Endodermal cell (in vitro differentiated cells): ENCODE data around the gene APH1B. TPM values are rescaled to one million over a fixed set of nuclear protein-coding genes. Genes with fewer than 3 reads are reported as not detected.

Experiments
- DNase-seq: peaks from one replicate; pipeline ENCODE4 v3.0.0-alpha.2; 2017
- H3K27ac ChIP-seq: 2 replicates; pipeline ENCODE4 v1.5.1; 2013; ENCODE audit warnings: mild to moderate bottlenecking, low read depth, low read length, moderate library complexity
- H3K27me3 ChIP-seq: 2 replicates; pipeline ENCODE4 v1.6.1; 2013; ENCODE audit warnings: mild to moderate bottlenecking, low read length, moderate library complexity; ENCODE audit not compliant: insufficient read depth, control insufficient read depth, poor library complexity, severe bottlenecking
- H3K36me3 ChIP-seq: 2 replicates; pipeline ENCODE4 v1.7.0; 2013; ENCODE audit warnings: mild to moderate bottlenecking, low read length, moderate library complexity; ENCODE audit not compliant: control insufficient read depth, insufficient read depth
- H3K4me1 ChIP-seq: one replicate; pipeline ENCODE4 v1.7.0; 2013; ENCODE audit warnings: low read length; ENCODE audit not compliant: control insufficient read depth, insufficient read depth
- H3K4me3 ChIP-seq: 2 replicates; pipeline ENCODE4 v1.5.1; 2013; ENCODE audit warnings: mild to moderate bottlenecking, low read length, moderate library complexity
- H3K9ac ChIP-seq: 2 replicates; pipeline ENCODE4 v1.6.1; 2013; ENCODE audit warnings: mild to moderate bottlenecking, low read length, moderate library complexity; ENCODE audit not compliant: poor library complexity, severe bottlenecking; ENCODE audit errors: extremely low read depth
- H3K9me3 ChIP-seq: 2 replicates; pipeline ENCODE4 v1.6.1; 2013; ENCODE audit warnings: mild to moderate bottlenecking, low read length, moderate library complexity; ENCODE audit not compliant: control insufficient read depth
- H3K27ac Mint-ChIP-seq: 2 replicates; pipeline ENCODE4 v1.8.0; 2020; ENCODE audit warnings: mixed read lengths
- H3K27me3 Mint-ChIP-seq: 2 replicates; pipeline ENCODE4 v1.8.0; 2021; ENCODE audit warnings: mild to moderate bottlenecking, mixed read lengths; ENCODE audit not compliant: insufficient read depth
- H3K36me3 Mint-ChIP-seq: 2 replicates; pipeline ENCODE4 v1.8.0; 2020; ENCODE audit warnings: low read depth, mixed read lengths
- H3K4me1 Mint-ChIP-seq: 2 replicates; pipeline ENCODE4 v1.8.0; 2020; ENCODE audit warnings: mixed read lengths
- H3K4me3 Mint-ChIP-seq: 2 replicates; pipeline ENCODE4 v1.8.0; 2020; ENCODE audit warnings: mild to moderate bottlenecking, moderate library complexity, mixed read lengths
- H3K9me3 Mint-ChIP-seq: 2 replicates; pipeline ENCODE4 v1.8.0; 2020; ENCODE audit warnings: mild to moderate bottlenecking, mixed read lengths
- CTCF ChIP-seq: fragments of 200-600 bp; sonication (generic); conservative IDR thresholded peaks from 2 replicates; pipeline ENCODE4 v1.5.0; 2021; ENCODE audit warnings: antibody characterized with exemption, mild to moderate bottlenecking
- WGBS, 2 experiments: methylation state at CpG; one replicate each; pipeline versions ENCODE4 v1.1.5 to v1.1.7; 2013; ENCODE audit warnings: missing lambda C conversion rate in 2 of 2, mixed read lengths in 1 of 2; ENCODE audit not compliant: insufficient coverage in 1 of 2, insufficient read length in 1 of 2; 5-methylcytosine and 5-hydroxymethylcytosine counted together
- total RNA-seq, 2 donors: library from RNA; stranded (reverse); fragmentation: NEBNext Ultra II Directional in 1 of 2; extraction: Animal tissue kit (Norgen Biotek cat#: 25700) in 1 of 2; gene quantifications; 2 replicates in 1 of 2; 3 replicates in 1 of 2; pipeline ENCODE4 v1.2.1, GENCODE V29; 2021

APH1B gene
- total RNA-seq, 2 donors from 2014 or later, result 19.5 to 22.7 TPM

- no peak for DNase-seq
- H3K27ac Mint-ChIP-seq, result no peak overlapping the region
- no peak overlapping the region for H3K9ac ChIP-seq
- peaks cover 21% of the 10 kb centered on the region for H3K27me3 Mint-ChIP-seq
- no peaks in the 10 kb centered on the region for H3K9me3 ChIP-seq
- TF ChIP-seq CTCF, result no peak
- no peaks in the 10 kb centered on the region for H3K36me3 Mint-ChIP-seq
- no peaks in the 10 kb centered on the region for H3K9me3 Mint-ChIP-seq
- WGBS, 2 experiments, result 91 to 96% methylated on average over 8 to 10 of the region's 10 CpGs
- H3K27me3 ChIP-seq, result peaks cover 27% of the 10 kb centered on the region
- no peak overlapping the region for H3K4me3 Mint-ChIP-seq
- no peak overlapping the region for H3K4me3 ChIP-seq
- H3K27ac ChIP-seq, result no peak overlapping the region
- H3K36me3 ChIP-seq, result no peaks in the 10 kb centered on the region
- H3K4me1 Mint-ChIP-seq, result peaks cover 50% of the 10 kb centered on the region
- H3K4me1 ChIP-seq, result peaks cover 15% of the 10 kb centered on the region
Observed at GRCh38 chr15:63339006-63339766, 61.8 kb downstream of the APH1B start.

GRCh38 chr15:63339836-63340235, 62.4 kb downstream of the APH1B start:
- peaks cover 15% of the 10 kb centered on the region for H3K4me1 ChIP-seq
- no peak for TF ChIP-seq CTCF

GRCh38 chr15:63340353-63340752, 62.9 kb downstream of the APH1B start:
- WGBS, 2 experiments, result 51 to 63% methylated on average over 6 to 8 of the region's 8 CpGs
- Mint-ChIP-seq H3K27me3 (peaks cover 27% of the 10 kb centered on the region), H3K4me1 (peaks cover 53% of the 10 kb centered on the region), H3K27ac (no peak overlapping the region), H3K36me3 (no peaks in the 10 kb centered on the region), H3K9me3 (no peaks in the 10 kb centered on the region), H3K4me3 (peak overlapping the region; percentile 9)
- no peak for TF ChIP-seq CTCF
- Histone ChIP-seq H3K36me3 (no peaks in the 10 kb centered on the region), H3K4me3 (no peak overlapping the region), H3K9me3 (no peaks in the 10 kb centered on the region), H3K27me3 (peaks cover 28% of the 10 kb centered on the region), H3K27ac (no peak overlapping the region), H3K9ac (no peak overlapping the region), H3K4me1 (peaks cover 15% of the 10 kb centered on the region)
- no peak for DNase-seq

More at GRCh38 chr15:63339836-63340235, 62.4 kb downstream of the APH1B start:
- no peak overlapping the region for H3K27ac ChIP-seq
- Mint-ChIP-seq H3K9me3 (no peaks in the 10 kb centered on the region), H3K4me3 (peak overlapping the region; percentile 9), H3K27ac (no peak overlapping the region), H3K4me1 (peaks cover 53% of the 10 kb centered on the region), H3K36me3 (no peaks in the 10 kb centered on the region), H3K27me3 (peaks cover 23% of the 10 kb centered on the region)
- peaks cover 28% of the 10 kb centered on the region for H3K27me3 ChIP-seq
- H3K9ac ChIP-seq, result no peak overlapping the region
- no peaks in the 10 kb centered on the region for H3K9me3 ChIP-seq
- H3K36me3 ChIP-seq, result no peaks in the 10 kb centered on the region
- DNase-seq, result no peak
- WGBS, 2 experiments, result 0 to 32% methylated on average over 1 of the region's 1 CpG
- H3K4me3 ChIP-seq, result no peak overlapping the region
